Dedifferentiated amniotic fluid mesenchymal stem cell (primary cell): ENCODE results near the gene TRMU.

Experiments used
- DNase-seq: peaks from one replicate; pipeline ENCODE4 v3.0.0-alpha.2; 2016; ENCODE audit errors: extremely low spot score

Gene TRMU

DNA sequence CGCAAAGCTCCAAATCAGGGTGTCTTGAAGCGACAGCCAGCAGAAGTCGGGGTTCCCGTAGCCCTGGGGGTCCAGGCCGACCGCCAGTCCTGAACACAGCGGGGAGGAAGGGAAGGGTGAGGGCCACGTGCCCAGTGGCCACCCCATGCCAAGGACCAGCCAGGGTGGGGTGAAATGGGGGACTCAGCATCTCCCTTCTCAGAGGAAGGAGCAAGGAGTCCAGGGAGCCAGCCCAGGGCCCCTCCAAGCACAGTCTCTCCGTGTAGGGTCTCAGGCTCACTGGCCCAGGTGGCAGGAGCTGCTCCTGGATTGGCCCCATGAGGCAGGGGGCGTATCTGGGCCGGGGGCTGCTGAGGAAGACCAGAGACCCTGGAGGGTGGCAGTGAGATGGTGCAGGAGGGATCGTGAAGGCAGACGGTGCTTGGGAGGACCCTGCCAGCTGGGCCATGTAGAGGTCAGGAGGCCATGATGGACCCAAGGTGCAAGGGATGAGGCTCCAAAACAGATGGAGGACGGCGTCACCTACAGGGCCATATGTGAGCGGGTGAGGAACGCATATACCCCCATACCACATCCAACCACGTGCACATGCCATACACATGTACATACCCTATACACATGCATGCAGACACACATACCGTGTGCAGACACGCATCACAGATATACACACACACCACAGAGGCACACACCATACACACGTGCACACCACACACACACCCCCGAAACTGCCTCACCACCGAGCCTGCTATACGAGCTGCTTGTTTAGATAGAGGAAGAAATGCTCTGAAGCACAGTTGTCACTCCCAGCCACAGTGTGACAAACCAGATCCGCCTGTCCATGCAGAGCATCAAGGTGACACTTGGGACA, 34.4 kb downstream of the TRMU start:
- no peak for DNase-seq

DNA sequence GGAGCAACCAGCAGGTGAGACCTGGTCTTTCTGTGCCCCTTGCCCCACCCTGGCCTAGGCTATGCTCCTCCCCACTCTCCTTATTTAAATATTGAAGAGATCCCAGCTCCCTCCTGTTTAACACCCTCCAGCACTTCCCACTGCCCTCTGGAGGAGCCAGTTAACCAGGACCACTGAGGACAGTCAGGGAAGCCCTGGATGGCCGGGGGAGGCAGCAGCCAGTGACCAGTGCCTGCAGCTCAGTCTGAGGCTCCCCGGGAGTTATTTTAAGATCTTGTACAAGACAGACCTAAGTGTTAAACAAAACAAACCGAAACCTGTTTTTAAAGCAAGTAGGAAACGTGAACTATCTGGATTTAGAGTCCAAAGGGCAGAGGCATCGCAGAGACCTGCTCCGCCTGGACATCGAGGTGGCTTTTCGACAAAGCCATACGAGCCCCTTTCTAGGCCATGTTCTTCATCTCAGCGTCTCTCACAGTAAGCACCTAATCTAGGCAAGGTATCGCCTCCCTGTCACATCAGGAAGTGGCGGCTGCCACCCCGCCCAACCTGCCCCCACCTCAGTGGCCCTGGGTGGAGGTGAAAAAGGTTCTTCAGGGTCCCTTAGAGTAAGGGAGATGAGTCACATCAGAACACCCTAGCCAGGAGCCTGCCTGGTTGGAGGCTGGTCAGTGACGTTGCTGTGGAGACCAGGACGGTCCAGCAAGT, 35.2 kb downstream of the TRMU start:
- DNase-seq, result no peak

DNA sequence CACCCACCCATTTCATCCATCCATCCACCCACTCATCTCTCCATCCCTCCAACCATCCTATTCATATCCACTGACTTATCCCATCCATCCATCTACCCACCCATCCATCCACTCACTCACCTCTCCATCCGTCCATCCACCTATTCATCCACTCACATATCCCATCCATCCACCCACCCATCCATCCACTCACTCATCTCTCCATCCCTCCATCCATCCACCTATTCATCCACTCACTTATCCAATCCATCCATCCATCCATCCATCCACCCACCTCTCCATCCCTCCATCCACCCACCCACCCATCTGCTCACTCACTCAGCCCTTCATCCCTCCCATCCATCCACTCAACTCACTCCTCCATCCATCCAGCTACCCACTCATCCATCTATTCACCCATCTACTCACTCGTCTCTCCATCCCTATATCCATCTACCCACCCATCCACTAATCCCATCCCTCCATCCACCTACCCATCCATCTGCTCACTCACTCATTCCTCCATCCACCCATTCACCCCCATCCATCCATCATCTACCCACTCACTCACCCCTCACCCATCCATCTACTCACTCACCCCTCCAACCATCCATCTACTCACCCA, 36.2 kb downstream of the TRMU start:
- no peak for DNase-seq

DNA sequence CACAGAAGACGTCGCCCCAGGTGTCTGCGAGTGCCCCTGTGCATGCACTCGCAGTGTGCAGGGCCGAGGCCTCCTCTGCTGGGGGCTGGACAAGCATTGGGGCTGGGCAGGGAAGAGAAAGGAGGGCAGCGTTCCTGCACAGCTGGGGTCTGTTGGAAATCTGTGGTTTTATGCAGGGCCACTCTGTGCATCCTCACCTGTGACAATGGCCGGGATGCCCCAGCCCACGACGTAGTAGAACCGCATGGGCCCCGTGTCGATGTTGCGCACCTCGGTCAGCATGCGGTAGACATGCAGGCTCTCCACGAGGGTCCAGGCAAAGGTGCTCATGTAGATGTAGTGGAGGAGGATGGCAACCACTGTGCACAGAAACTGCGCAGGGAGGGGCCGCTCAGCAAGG, 37.2 kb downstream of the TRMU start:
- DNase-seq, result no peak

DNA sequence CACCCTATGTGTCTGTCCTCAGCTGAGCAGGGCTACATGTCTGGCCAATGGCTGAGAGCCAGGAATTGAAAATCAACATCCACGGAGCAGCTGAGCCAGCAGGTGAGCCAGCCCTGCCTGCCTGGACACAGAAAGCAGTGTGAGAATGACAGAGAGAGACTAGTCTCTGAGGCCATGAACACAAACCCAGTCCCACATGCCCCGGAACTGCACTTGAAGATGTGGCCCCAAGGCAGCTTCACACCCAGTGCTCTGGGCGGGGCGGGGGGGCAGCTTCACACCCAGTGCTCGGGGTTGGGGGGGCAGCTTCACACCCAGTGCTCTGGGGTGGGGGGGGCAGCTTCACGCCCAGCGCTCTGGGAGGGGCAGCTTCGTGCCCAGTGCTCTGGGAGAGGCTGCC, 37.6 kb downstream of the TRMU start:
- no peak for DNase-seq

DNA sequence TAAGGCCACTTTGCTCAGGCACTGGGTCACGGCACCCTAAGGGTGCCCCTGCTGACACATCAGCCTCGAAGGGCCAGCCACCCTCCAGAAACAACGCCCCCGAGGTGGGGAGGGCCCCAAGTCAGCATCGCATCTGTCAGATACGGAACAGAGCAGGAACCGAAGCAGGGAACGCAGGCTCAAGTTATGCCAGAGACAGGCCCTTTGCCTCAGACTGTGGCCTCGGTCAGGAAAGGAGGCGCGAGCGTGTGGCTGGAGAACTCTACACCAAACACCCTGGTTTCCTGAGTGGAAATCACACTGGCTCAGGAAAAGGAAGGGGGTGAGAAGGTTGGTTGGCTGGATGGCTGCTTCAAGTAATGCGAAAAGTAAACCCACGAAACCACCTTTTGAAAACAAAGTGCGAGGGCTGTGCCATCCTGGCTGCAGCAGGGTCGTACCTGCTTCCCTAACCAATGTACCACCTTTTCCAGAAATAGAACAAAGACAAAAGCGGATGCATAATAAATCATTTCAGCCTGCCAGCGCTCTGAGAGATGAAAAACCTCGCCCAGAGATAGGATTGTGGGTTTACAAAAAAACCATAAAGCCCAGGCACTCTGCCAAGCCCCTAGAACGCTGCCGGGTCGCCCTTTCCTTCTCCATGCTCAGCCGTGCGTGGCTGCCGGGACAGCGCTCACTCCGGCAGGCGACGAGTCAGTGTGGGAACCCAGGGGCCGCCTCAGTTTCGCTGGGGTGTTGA, 38.6 kb downstream of the TRMU start:
- DNase-seq, result no peak

DNA sequence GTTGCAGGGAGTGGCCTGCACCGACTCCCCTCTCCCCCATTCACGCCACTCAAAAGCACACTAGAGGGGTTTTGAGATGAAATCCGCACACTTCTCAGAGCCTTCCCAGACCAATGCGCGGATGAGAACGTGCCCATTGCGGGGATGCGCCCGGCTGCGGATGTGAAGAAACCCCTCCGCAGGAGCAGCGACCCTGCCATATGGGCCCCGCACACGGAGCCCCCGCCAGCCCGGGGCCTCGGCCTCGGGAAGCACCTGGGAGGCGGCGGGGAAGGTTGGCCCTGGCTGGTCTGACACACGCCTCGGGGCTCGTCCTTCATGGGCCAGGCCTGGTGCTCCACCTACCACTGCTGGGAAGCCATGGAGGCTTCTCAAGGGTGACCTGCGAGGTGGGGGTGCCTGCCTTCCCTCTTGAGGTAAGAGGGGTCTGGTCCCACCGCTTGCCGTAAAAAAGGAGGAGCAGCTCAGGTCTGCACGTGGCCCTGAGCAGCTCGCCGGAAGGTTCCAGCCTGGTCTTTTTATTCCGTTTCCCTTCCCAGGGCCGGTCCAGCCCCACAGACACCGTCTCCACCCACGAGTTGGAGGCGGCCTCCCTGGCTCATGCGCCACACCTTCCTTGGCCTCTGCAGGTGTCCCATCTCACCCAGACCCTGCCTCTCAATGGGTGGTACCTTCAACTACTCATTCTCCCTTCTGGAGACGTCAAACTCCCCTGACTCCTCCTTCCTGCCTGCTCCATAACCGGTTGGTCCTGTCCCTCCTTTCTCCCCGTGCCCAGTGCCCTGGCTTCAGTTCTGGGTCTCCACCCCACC, 39.4 kb downstream of the TRMU start:
- no peak for DNase-seq

DNA sequence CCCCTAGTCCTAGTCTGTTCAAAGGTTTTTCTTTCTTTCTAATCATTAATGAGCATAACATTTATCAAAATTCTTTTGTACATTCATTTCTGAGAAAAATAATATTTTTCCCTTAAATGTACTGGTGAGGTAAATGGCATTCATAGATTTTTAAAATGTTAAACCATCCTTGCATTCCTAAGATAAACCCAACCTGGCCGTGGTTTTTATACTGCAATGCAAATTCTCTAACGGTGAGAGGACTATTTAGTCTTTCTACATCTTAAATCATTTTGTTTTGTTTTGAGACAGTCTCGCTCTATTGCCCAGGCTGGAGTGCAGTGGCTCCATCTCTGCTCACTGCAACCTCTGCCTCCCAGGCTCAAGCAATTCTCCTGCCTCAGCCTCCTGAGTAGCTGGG, 40.6 kb downstream of the TRMU start:
- no peak for DNase-seq

DNA sequence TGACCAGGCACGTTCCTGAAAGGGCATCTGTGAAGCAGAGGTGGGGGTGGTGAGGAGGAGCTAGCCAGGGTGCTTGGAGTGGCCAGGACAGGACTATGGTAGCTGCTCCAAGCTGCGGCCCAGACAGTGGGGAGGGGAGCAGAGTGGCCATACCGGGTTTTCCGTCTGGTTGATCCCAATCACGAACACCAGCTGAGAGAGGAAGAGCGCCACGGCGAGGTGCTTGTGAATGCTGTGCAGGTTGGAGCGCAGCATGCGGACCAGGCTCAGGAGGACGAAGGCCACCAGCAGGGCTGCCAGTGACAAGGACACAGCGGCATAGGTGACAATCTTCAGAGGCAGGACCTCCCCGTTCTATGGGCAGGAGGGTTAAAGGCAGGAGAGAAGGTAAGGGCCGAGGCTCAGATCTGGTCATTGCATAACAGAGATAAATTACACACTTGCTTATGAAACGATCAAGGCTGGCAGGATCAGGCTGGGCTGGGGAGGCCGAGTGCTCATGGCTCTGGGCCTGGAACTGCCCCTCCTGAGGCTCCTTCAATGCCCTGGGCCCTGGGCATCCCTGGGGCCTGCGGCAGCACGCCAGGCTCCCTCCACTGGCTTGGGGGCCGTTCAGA, 41.5 kb downstream of the TRMU start:
- no peak for DNase-seq

DNA sequence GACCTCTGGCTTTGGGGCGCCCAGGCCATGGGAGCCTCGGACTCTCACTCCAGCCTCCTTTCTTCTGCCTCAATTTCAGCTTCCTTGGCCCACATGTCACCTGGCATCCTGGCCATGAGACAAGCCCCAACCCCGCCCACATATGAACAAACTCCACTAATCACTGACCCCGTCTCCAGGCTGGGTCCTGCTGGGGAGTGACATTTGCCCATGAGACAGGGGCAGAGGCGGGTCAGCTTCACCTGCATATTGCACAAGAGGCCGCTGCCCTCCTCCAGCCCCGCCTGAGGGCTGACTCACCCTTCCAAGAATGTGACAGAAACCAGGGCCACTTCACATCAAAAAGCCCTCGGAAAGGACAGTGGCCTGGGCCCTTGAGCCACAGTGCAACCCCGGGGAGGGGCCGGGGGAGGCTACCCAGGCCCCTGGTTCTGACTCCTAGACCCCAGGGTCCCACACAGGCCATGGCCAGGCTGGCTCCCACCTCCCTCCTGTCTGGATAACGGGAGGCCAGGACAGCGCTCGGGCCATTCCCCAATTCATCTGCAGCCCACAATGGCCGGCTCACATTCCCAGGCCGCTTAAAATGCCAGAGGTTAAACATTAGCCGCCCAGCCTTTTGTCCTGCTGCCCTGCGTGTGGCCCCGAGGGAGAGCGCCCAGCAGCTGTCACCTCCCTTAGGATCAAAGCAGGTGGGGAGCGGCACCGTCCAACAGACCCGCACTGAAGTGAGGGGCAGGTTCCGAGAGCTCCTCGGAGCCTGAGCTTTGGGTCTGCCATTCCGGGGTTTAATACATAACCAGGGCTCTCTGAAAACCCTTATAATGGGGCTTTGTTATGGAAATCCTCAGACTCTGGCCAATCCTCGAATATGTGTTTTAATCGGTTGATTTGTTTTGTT, 42.3 kb downstream of the TRMU start:
- DNase-seq, result no peak

DNA sequence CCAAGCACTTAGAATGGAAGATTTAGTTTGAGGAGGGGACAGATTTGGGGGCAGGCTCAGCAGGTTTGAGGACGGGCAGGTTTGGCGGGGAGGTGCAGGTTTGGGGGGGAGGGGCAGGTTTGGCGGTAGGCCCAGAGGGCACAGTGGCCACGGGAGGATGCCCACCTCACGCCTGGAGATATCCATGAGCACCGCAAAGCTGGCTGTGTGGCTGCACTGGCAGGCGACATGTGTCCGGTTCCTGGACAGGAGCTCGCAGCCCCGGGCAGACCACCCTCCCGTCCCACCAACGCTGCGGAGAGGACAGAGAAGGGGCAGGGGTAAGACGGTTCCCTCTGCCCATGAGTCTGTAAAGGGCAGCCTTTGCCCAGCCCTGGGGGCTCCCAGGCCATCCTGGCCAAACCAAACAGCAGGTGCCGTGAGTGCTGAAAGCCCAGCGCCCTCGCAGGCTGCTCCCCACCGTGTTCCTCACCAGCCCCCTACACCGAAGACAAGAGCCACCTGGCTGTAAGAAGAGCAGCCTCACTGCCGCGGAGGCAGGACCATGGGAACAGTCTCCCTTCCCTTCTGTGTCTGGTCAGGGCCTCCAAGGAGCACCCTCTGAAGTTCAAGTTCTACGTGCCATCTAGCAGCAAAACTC, 43.0 kb downstream of the TRMU start:
- DNase-seq, result no peak

DNA sequence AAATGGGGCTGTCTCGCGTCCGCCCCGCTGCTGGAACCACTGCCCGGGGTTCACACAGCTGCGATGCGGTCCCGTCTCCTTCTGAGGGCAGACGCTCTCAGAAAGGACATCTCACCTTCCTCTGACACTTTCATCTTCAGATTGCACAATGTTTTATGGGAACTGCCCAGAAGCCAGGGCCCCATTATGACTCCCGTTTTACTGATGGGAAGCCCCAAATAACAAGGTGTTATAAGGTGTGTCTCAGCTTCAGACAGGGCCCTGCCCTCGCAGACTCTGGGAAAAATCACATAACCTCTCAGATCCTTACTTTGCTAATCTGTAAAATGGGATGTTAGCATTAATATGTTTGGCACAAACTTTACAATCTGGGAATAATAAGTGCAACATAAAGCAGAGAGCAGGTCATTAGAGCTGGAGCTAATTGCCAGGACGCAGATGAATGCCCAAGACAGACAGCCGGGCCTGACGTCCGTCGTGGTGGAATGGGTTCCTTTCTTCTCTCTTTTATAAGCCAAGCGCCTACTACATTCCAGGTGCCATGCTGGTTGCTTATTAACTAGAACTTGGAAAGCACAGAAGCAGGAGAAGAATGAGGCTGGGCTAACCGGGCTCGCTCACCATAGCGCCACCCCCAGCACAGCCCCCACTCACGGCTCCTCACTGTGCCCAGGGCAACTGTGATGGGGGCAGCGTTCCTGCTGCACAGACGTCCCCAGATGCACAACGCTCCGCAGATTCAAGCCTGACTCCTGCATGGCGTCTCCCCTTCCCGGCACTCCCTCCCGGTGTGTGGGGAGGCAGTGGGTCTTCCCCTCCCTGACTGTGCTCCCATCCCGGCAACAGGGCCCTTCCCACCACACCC, 43.8 kb downstream of the TRMU start:
- no peak for DNase-seq

DNA sequence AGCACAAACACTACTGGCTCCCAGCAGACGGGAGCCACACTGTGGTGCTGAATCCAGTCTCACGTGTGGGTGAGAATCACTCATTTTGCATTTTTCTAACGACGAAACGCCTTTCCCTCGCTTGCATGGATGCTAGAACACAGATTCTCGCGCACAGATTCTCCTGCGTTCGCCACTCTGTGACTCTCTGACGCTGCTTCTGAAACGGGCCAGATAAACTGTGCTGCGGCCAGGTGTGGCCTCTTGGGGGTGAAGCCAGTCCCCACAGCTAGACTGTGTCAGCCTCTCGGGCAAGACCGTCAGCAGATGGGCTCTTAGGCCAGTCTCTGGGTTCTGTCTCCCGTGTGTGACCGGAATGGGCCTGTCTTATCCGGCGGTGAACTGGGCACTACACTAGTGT, 44.6 kb downstream of the TRMU start:
- DNase-seq, result no peak

DNA sequence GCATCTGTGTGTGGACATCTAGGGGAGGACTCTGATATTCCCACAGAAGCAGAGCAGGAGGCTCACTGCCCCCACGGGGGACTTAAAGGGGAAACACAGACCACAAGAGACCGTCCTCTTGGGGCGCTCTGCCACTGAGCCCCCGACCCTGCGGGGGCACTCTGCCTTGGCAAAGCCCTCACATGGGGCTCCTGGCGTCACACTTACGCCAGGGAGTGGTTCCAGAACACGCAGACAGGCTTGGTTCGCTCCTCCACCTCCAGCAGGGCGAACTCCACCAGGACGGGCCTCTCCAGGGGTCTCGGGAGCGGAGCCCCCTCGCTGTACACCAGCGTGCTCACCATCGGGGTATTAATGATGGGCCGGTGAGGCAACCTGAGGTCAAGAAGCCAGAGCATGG, 45.1 kb downstream of the TRMU start:
- no peak for DNase-seq

DNA sequence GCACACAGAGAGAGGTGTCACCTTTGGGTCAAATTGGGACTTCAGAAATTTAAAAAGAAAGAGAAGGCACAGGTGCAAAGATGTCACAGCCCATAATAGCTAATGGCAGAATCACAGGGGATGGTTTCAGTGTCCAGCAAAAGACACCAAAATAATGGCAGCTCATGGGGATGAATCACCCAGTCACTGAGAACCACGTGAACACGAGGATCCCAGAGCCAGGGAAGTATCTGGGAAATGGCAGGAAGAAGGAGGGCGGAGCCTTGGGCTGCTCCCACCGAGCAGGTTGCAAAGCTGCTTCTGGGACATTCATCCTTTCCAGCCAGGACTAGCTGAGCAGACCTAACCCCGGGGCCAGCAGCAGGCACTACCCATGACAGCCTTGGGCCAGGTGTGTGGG, 45.6 kb downstream of the TRMU start:
- no peak for DNase-seq

DNA sequence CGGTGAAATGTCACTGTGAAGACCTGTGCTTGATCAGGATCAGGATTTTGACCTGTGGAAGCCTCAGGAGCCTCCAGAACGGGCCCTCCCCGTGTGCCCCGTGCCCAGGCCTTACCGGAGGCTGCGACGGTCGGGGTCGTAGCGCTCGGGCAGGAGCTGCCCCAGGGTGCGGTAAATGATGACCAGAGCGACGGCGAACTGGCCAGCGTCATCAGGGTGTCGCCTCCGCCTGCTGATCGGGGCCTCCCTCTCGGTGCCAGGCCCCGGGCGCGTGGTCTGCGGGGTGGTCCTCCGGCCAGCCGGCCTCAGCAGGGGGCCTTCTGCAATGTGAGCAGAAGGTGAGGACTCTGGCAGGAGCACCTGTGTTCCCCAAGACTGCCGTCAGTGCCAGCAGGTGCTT, 46.2 kb downstream of the TRMU start:
- no peak for DNase-seq

DNA sequence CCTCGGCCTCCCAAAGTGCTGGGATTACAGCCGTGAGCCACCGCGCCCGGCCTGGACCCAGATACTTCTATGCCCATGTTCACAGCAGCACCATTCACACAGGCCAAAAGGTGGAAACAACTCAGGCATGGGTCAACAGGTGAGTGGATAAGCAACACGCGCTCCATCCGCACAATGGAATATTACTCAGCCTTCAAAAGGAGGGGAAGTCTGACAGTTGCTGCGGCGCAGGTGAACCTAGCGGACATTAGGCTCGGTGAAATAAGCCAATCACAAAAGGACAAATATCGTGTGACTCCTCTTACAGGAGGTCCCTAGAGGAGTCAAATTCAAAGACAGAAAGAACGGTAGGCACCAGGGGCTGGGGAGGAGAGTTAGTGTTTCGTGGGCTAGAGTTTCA, 47.0 kb downstream of the TRMU start:
- DNase-seq, result no peak

DNA sequence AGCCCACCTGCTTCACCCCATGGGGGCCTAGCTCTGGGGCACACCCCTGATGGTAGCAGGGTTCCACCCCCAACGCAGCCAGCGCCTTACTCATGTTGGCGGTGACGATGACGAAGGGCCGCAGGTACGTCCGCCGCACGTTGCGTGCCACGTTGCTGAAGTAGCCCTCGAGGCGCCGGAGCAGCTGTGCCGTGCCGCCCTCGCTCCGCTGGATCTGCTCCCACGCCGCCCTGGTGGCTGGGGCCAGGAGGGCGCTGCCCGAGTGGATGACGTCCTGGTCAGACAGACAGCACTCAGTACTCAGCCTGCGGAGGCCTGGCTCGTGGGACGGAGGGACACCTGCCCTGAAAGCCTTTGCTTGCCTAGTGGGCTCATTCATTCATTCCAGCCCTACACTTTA, 50.8 kb downstream of the TRMU start:
- DNase-seq, result no peak
